DMS153 treated with DMSO at 0.1 percent for 48 hours (cell line): ENCODE data around the gene RGS11.

ENCODE experiments used
- DNase-seq: peaks from one replicate; lab custom pipeline; 2025; ENCODE audit not compliant: unreplicated experiment; lab: John Stamatoyannopoulos, UW

The RGS11 gene

GRCh38 chr16:296806-297510, 21.2 kb upstream of the RGS11 start:
- DNase-seq: no peak

- no peak for DNase-seq
Observed at GRCh38 chr16:296276-296675, 20.5 kb upstream of the RGS11 start.

GRCh38 chr16:293043-293775, 17.5 kb upstream of the RGS11 start:
- no peak for DNase-seq

- DNase-seq: no peak
Observed at GRCh38 chr16:291539-291938, 15.8 kb upstream of the RGS11 start.

GRCh38 chr16:290681-291405, 15.1 kb upstream of the RGS11 start:
- no peak for DNase-seq

GRCh38 chr16:290015-290680, 14.4 kb upstream of the RGS11 start:
- no peak for DNase-seq

GRCh38 chr16:289395-289997, 13.8 kb upstream of the RGS11 start:
- no peak for DNase-seq

GRCh38 chr16:287981-288920, 12.5 kb upstream of the RGS11 start:
- DNase-seq: no peak

- DNase-seq: peak; percentile 57
Observed at GRCh38 chr16:287298-287811, 11.6 kb upstream of the RGS11 start.

GRCh38 chr16:286491-287297, 10.9 kb upstream of the RGS11 start:
- no peak for DNase-seq

- DNase-seq: no peak
Observed at GRCh38 chr16:285146-286055, 9.7 kb upstream of the RGS11 start.

GRCh38 chr16:284204-285120, 8.7 kb upstream of the RGS11 start:
- no peak for DNase-seq

GRCh38 chr16:283033-283805, 7.5 kb upstream of the RGS11 start, which contains the start of gene PDIA2:
Gene PDIA2, plus strand, starts transcription at chr16:283164. Its CDS starts 6 bp downstream, at chr16:283170.
- DNase-seq: no peak

- no peak for DNase-seq
Observed at GRCh38 chr16:282491-282890, 6.7 kb upstream of the RGS11 start.

- DNase-seq: no peak
Observed at GRCh38 chr16:281660-282255, 6.0 kb upstream of the RGS11 start.
